ENCODE measurements around the gene ZBTB39. TPM values are rescaled to one million over a fixed set of nuclear protein-coding genes. Genes with fewer than 3 reads are reported as not detected.

The ZBTB39 gene
- polyA plus RNA-seq, 1 donor from 2014 or later: 6.4 TPM

DNA sequence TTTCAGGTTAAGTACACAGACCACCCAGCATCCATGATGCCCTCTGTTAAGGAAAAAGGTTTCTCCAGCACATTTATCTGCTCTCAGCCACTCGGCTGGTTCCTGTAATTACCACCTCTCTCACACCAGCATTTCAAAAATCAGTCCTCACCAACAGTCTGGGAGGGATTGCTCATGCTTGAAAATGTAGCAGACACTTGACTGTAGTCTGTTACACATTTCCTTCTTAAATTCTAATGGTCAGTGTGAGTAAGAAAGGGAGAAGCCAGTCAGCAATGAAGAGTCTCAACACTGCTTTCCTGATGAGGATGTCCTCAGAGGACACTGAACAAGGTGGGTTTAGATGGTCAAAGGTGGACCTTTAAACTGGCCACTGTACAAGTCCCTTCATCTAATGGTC lies 6.0 kb downstream of the ZBTB39 start:
- H3K4me3 ChIP-seq (ENCODE audit: low read length): no peak overlapping the region
- H3K27ac ChIP-seq (ENCODE audit: low read length): no peak overlapping the region
- H2AFZ ChIP-seq (ENCODE audit: low read depth, low read length): no peak overlapping the region
- no peaks in the 10 kb centered on the region for H3K27me3 ChIP-seq (ENCODE audit: insufficient read depth, low read depth, low read length)
- no peaks in the 10 kb centered on the region for H3K36me3 ChIP-seq (ENCODE audit: insufficient read depth, low read length)
- no peak overlapping the region for H3K4me2 ChIP-seq (ENCODE audit: low read length)
- H3K79me2 ChIP-seq (replicated peaks; ENCODE audit: insufficient read depth, low read length): peaks cover 45% of the 10 kb centered on the region
- H4K20me1 ChIP-seq (ENCODE audit: insufficient read depth): no peaks in the 10 kb centered on the region
- no peak overlapping the region for H3K9ac ChIP-seq (ENCODE audit: low read length)
- H3K9me3 ChIP-seq (ENCODE audit: low read length): no peaks in the 10 kb centered on the region
- H3K9me2 ChIP-seq (ENCODE audit: insufficient read depth, low read length): no peaks in the 10 kb centered on the region
- no peaks in the 10 kb centered on the region for H3F3A ChIP-seq (ENCODE audit: insufficient read depth, low read length, poor library complexity, severe bottlenecking)
- TF ChIP-seq, protein P1, sequence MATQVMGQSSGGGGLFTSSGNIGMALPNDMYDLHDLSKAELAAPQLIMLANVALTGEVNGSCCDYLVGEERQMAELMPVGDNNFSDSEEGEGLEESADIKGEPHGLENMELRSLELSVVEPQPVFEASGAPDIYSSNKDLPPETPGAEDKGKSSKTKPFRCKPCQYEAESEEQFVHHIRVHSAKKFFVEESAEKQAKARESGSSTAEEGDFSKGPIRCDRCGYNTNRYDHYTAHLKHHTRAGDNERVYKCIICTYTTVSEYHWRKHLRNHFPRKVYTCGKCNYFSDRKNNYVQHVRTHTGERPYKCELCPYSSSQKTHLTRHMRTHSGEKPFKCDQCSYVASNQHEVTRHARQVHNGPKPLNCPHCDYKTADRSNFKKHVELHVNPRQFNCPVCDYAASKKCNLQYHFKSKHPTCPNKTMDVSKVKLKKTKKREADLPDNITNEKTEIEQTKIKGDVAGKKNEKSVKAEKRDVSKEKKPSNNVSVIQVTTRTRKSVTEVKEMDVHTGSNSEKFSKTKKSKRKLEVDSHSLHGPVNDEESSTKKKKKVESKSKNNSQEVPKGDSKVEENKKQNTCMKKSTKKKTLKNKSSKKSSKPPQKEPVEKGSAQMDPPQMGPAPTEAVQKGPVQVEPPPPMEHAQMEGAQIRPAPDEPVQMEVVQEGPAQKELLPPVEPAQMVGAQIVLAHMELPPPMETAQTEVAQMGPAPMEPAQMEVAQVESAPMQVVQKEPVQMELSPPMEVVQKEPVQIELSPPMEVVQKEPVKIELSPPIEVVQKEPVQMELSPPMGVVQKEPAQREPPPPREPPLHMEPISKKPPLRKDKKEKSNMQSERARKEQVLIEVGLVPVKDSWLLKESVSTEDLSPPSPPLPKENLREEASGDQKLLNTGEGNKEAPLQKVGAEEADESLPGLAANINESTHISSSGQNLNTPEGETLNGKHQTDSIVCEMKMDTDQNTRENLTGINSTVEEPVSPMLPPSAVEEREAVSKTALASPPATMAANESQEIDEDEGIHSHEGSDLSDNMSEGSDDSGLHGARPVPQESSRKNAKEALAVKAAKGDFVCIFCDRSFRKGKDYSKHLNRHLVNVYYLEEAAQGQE (IDR thresholded peaks at IDR 0.05; ENCODE audit: borderline replicate concordance): no peak
- TF ChIP-seq SMC3 (conservative IDR thresholded peaks at IDR 0.05; ENCODE audit: poor library complexity) (no peak), MXI1 (conservative IDR thresholded peaks at IDR 0.05; ENCODE audit: poor library complexity, severe bottlenecking) (no peak), POLR2AphosphoS5 (IDR thresholded peaks at IDR 0.05) (no peak), EP300 (conservative IDR thresholded peaks at IDR 0.05; ENCODE audit: poor library complexity, severe bottlenecking) (no peak)
- TF ChIP-seq, protein P2, sequence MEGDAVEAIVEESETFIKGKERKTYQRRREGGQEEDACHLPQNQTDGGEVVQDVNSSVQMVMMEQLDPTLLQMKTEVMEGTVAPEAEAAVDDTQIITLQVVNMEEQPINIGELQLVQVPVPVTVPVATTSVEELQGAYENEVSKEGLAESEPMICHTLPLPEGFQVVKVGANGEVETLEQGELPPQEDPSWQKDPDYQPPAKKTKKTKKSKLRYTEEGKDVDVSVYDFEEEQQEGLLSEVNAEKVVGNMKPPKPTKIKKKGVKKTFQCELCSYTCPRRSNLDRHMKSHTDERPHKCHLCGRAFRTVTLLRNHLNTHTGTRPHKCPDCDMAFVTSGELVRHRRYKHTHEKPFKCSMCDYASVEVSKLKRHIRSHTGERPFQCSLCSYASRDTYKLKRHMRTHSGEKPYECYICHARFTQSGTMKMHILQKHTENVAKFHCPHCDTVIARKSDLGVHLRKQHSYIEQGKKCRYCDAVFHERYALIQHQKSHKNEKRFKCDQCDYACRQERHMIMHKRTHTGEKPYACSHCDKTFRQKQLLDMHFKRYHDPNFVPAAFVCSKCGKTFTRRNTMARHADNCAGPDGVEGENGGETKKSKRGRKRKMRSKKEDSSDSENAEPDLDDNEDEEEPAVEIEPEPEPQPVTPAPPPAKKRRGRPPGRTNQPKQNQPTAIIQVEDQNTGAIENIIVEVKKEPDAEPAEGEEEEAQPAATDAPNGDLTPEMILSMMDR (IDR thresholded peaks at IDR 0.05; ENCODE audit: poor library complexity, severe bottlenecking): no peak

DNA sequence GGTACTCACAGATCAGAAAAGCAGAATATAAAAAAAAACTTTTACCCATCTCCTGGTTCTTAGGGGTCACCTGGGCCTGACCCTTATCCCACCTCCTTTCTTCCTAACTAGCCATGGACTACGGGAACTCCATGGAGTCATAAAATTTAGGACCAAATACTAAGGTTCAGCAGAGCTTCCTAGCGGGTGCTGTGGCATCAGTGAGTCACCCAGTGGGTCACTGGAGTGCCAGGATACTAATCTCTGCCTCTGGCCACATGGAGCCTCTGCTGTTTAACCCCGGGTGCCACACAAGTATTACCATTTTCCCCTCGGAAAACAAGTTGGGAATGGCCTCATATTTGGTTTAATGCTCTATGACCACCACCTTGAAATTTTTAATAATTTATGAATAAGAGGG lies 6.9 kb downstream of the ZBTB39 start:
- H3F3A ChIP-seq (ENCODE audit: insufficient read depth, low read length, poor library complexity, severe bottlenecking): no peaks in the 10 kb centered on the region
- H3K79me2 ChIP-seq (replicated peaks; ENCODE audit: insufficient read depth, low read length): peaks cover 36% of the 10 kb centered on the region
- no peaks in the 10 kb centered on the region for H3K9me2 ChIP-seq (ENCODE audit: insufficient read depth, low read length)
- H3K4me3 ChIP-seq (ENCODE audit: low read length): no peak overlapping the region
- no peaks in the 10 kb centered on the region for H3K36me3 ChIP-seq (ENCODE audit: insufficient read depth, low read length)
- no peak overlapping the region for H2AFZ ChIP-seq (ENCODE audit: low read depth, low read length)
- no peaks in the 10 kb centered on the region for H4K20me1 ChIP-seq (ENCODE audit: insufficient read depth)
- no peak overlapping the region for H3K9ac ChIP-seq (ENCODE audit: low read length)
- H3K4me2 ChIP-seq (ENCODE audit: low read length): no peak overlapping the region
- no peak for TF ChIP-seq TAF1 (IDR thresholded peaks at IDR 0.05; ENCODE audit: low read depth)
- no peak for TF ChIP-seq EZH2 (IDR thresholded peaks at IDR 0.05; ENCODE audit: borderline replicate concordance, insufficient read depth, low read length, poor library complexity, severe bottlenecking)
- TF ChIP-seq, protein P1 (IDR thresholded peaks at IDR 0.05; ENCODE audit: borderline replicate concordance): no peak
- no peak for TF ChIP-seq POLR2AphosphoS5 (IDR thresholded peaks at IDR 0.05)
- no peak for TF ChIP-seq RAD21 (conservative IDR thresholded peaks at IDR 0.05)
- TF ChIP-seq SMC3 (conservative IDR thresholded peaks at IDR 0.05; ENCODE audit: poor library complexity): no peak
- no peak for TF ChIP-seq MXI1 (conservative IDR thresholded peaks at IDR 0.05; ENCODE audit: poor library complexity, severe bottlenecking)
- TF ChIP-seq, protein P2 (IDR thresholded peaks at IDR 0.05; ENCODE audit: poor library complexity, severe bottlenecking): no peak
- no peak for TF ChIP-seq EP300 (conservative IDR thresholded peaks at IDR 0.05; ENCODE audit: poor library complexity, severe bottlenecking)
- H3K27me3 ChIP-seq (ENCODE audit: insufficient read depth, low read depth, low read length): no peaks in the 10 kb centered on the region
- H3K27ac ChIP-seq (ENCODE audit: low read length): no peak overlapping the region
- no peaks in the 10 kb centered on the region for H3K9me3 ChIP-seq (ENCODE audit: low read length)
